MCF 10A (cell line): ENCODE results near the gene FAM210A. TPM values are rescaled to one million over a fixed set of nuclear protein-coding genes. Genes with fewer than 3 reads are reported as not detected.

ENCODE experiments used
- Bru-seq: library from RNA; stranded (reverse); fragments of 400-500 nt; gene quantifications from one replicate; lab custom pipeline; 2021; lab: Mats Ljungman, UMichigan
- BruChase-seq, 2 experiments: library from RNA; stranded (reverse); fragments of 400-500 nt; gene quantifications; one replicate each; lab custom pipeline; 2021; lab: Mats Ljungman, UMichigan
- BruUV-seq: library from RNA; stranded (reverse); fragments of 400-500 nt; replicated peaks from 2 replicates; lab custom pipeline; 2021; lab: Mats Ljungman, UMichigan
- CTCF ChIA-PET: fragments of 300-600 bp; sonication (Branson Sonifier 250); formaldehyde crosslinking; extraction: SDS; loops from one replicate; lab custom pipeline; 2021; ENCODE audit warnings: antibody characterized with exemption, inconsistent platforms; lab: Yijun Ruan, JAX
- POLR2A ChIA-PET: fragments of 300-600, 350-650 bp; sonication (Branson Sonifier 250); formaldehyde crosslinking; extraction: SDS; loops from one replicate; lab custom pipeline; 2020; ENCODE audit warnings: antibody characterized with exemption, inconsistent platforms; lab: Yijun Ruan, JAX
- DNase-seq: peaks from one replicate; pipeline ENCODE4 v3.0.0-alpha.2; 2018; ENCODE audit not compliant: unreplicated experiment
- H3K27ac Mint-ChIP-seq: one replicate; pipeline ENCODE4 v1.8.0; 2022; ENCODE audit warnings: mild to moderate bottlenecking, low read depth, mixed read lengths; ENCODE audit not compliant: unreplicated experiment
- H3K27me3 Mint-ChIP-seq: one replicate; pipeline ENCODE4 v1.8.0; 2022; ENCODE audit warnings: mixed read lengths; ENCODE audit not compliant: insufficient read depth, unreplicated experiment
- H3K36me3 Mint-ChIP-seq: one replicate; pipeline ENCODE4 v1.8.0; 2022; ENCODE audit warnings: mild to moderate bottlenecking, moderate library complexity, mixed read lengths; ENCODE audit not compliant: insufficient read depth, unreplicated experiment
- H3K4me1 Mint-ChIP-seq: one replicate; pipeline ENCODE4 v1.8.0; 2022; ENCODE audit warnings: mixed read lengths; ENCODE audit not compliant: insufficient read depth, unreplicated experiment
- H3K4me3 Mint-ChIP-seq: one replicate; pipeline ENCODE4 v1.8.0; 2022; ENCODE audit warnings: mild to moderate bottlenecking, moderate library complexity, mixed read lengths; ENCODE audit not compliant: unreplicated experiment
- H3K9me3 Mint-ChIP-seq: one replicate; pipeline ENCODE4 v1.8.0; 2022; ENCODE audit warnings: mixed read lengths; ENCODE audit not compliant: unreplicated experiment
- CTCF ChIP-seq: fragments of 200-600 bp; IDR thresholded peaks from one replicate; pipeline ENCODE4 v1.8.0; 2022; ENCODE audit warnings: antibody characterized with exemption, mild to moderate bottlenecking; ENCODE audit not compliant: unreplicated experiment
- intact Hi-C: fragments of 100-400 bp; cut with micrococcal nuclease; formaldehyde crosslinking; loops from 2 replicates; pipeline ENCODE4 v1.14.1; 2022
- long read RNA-seq: library from polyadenylated mRNA; stranded (forward); transcript quantifications from one replicate; pipeline ENCODE4 v2.0.0, GENCODE V29; 2022
- total RNA-seq: library from RNA; stranded (reverse); gene quantifications from 2 replicates; pipeline ENCODE4 v1.2.3, GENCODE V29; 2022

FAM210A gene
- total RNA-seq (31.2 and 35.5 TPM in 2 replicates), Bru-seq, nascent RNA (percentile 93 among the genes with signal in this experiment), BruChase-seq, experiment 1, labeled RNA remaining after a 6-hour chase (percentile 84 among the genes with signal in this experiment), BruChase-seq, experiment 2, labeled RNA remaining after a 2-hour chase (percentile 87 among the genes with signal in this experiment)
- long read RNA-seq, full-length matches to known transcripts: 65 of 83 reads
- long read RNA-seq, partial matches to known transcripts: 0 of 83 reads
- long read RNA-seq, other reads (novel, unspliced or antisense): 18 of 83 reads

GRCh38 chr18:13726232-13726971 lies at the start of gene FAM210A, which contains the start of gene RNMT:
Gene FAM210A, minus strand, starts transcription at chr18:13726558. Its CDS starts 44,481 bp downstream, at chr18:13682077.
Gene RNMT, plus strand, starts transcription at chr18:13726673. Its CDS starts 4,845 bp downstream, at chr18:13731518.
- ChIA-PET CTCF (interaction anchor here (0.6 to 1.2 kb wide), 2 partner anchors 13 to 1249 kb away, joined by 3 read pairs; no protein-coding TSS in a partner anchor), POLR2A (interaction anchor here (0.6 to 4.7 kb wide), 23 partner anchors 9 to 1350 kb away, joined by 3 to 108 read pairs (median 4); partner anchors contain the start of gene CEP192)
- H3K27me3 Mint-ChIP-seq: no peaks in the 10 kb centered on the region
- peak within 1 kb of the TSS; percentile 89 for H3K4me3 Mint-ChIP-seq
- peaks cover 21% of the 10 kb centered on the region for H3K36me3 Mint-ChIP-seq
- peaks cover 29% of the 10 kb centered on the region for H3K4me1 Mint-ChIP-seq
- no peak for TF ChIP-seq CTCF
- peak; percentile 92 for DNase-seq
- H3K27ac Mint-ChIP-seq: peak within 1 kb of the TSS; percentile 98
- intact Hi-C loops: loop anchor here (1.0 to 10.0 kb wide), 3 partner anchors 16 to 172 kb away; no protein-coding TSS in a partner anchor
- BruUV-seq: no TSS peak
- no peaks in the 10 kb centered on the region for H3K9me3 Mint-ChIP-seq

GRCh38 chr18:13775058-13775457 lies 48.7 kb upstream of the FAM210A start:
- intact Hi-C loops: no loop called here
- no peak overlapping the region for H3K27ac Mint-ChIP-seq
- DNase-seq: no peak
- H3K36me3 Mint-ChIP-seq: no peaks in the 10 kb centered on the region
- no peaks in the 10 kb centered on the region for H3K4me1 Mint-ChIP-seq
- H3K9me3 Mint-ChIP-seq: no peaks in the 10 kb centered on the region
- BruUV-seq: no TSS peak
- TF ChIP-seq CTCF: no peak
- ChIA-PET CTCF (no interaction called here), POLR2A (no interaction called here)
- H3K4me3 Mint-ChIP-seq: no peak overlapping the region
- no peaks in the 10 kb centered on the region for H3K27me3 Mint-ChIP-seq

GRCh38 chr18:13762690-13763439 lies 36.5 kb upstream of the FAM210A start:
- no TSS peak for BruUV-seq
- Mint-ChIP-seq H3K4me3 (no peak overlapping the region), H3K27ac (no peak overlapping the region), H3K4me1 (no peaks in the 10 kb centered on the region), H3K27me3 (no peaks in the 10 kb centered on the region), H3K9me3 (no peaks in the 10 kb centered on the region), H3K36me3 (peaks cover 27% of the 10 kb centered on the region)
- intact Hi-C loops: no loop called here
- no peak for TF ChIP-seq CTCF
- ChIA-PET POLR2A (interaction anchor here (0.8 kb wide), 1 partner anchor 36 kb away, joined by 4 read pairs; the partner anchor contains the start of genes FAM210A and RNMT), CTCF (no interaction called here)
- DNase-seq: no peak
